GM23248 (cell line): Measurements from ENCODE around the gene HEBP2.

ENCODE experiments used
- EZH2 ChIP-seq: fragments of 200-600 bp; sonication (generic); IDR thresholded peaks from 2 replicates; pipeline ENCODE4 v1.6.1; 2018; ENCODE audit warnings: antibody characterized with exemption, mild to moderate bottlenecking; ENCODE audit not compliant: insufficient read depth, poor library complexity, severe bottlenecking
- EZH2phosphoT487 ChIP-seq: fragments of 200-600 bp; sonication (generic); IDR thresholded peaks from 2 replicates; pipeline ENCODE4 v1.6.1; 2018; ENCODE audit warnings: antibody characterized with exemption, moderate library complexity, mild to moderate bottlenecking, low read depth; ENCODE audit not compliant: insufficient read depth

GRCh38 chr6:138374230-138374629, 29.8 kb upstream of the HEBP2 start:
- no peak for TF ChIP-seq EZH2
- TF ChIP-seq EZH2phosphoT487, result no peak
